Neural progenitor cell (in vitro differentiated cells): ENCODE results near the gene NAA35. TPM values are rescaled to one million over a fixed set of nuclear protein-coding genes. Genes with fewer than 3 reads are reported as not detected.

Source experiments
- DNase-seq: peaks from one replicate; pipeline ENCODE4 v3.0.0-alpha.2; 2016; ENCODE audit warnings: low spot score
- H2AFZ ChIP-seq: fragments of 200-600 bp; sonication (generic); replicated peaks from 2 replicates; pipeline ENCODE4 v1.6.1; 2016; ENCODE audit warnings: antibody characterized with exemption
- H3F3A ChIP-seq: fragments of 200-600 bp; sonication (generic); 2 replicates; pipeline ENCODE4 v1.6.1; 2016; ENCODE audit warnings: antibody characterized with exemption, low read depth
- H3K27ac ChIP-seq: fragments of 200-600 bp; sonication (generic); 2 replicates; pipeline ENCODE4 v1.5.1; 2016; ENCODE audit warnings: mild to moderate bottlenecking
- H3K27me3 ChIP-seq: fragments of 200-600 bp; sonication (generic); 2 replicates; pipeline ENCODE4 v1.6.1; 2016; ENCODE audit warnings: mild to moderate bottlenecking, moderate library complexity
- H3K36me3 ChIP-seq: fragments of 200-600 bp; sonication (generic); 2 replicates; pipeline ENCODE4 v1.5.1; 2016
- H3K4me1 ChIP-seq: fragments of 200-600 bp; sonication (generic); 2 replicates; pipeline ENCODE4 v1.6.1; 2016; ENCODE audit warnings: mixed run types
- H3K4me2 ChIP-seq: fragments of 200-600 bp; sonication (generic); 2 replicates; pipeline ENCODE4 v1.6.1; 2016
- H3K4me3 ChIP-seq: fragments of 200-600 bp; sonication (generic); 2 replicates; pipeline ENCODE4 v1.5.1; 2016
- H3K79me2 ChIP-seq: fragments of 200-600 bp; sonication (generic); 2 replicates; pipeline ENCODE4 v1.6.1; 2016; ENCODE audit warnings: low read depth
- H3K9ac ChIP-seq: fragments of 200-600 bp; sonication (generic); 2 replicates; pipeline ENCODE4 v1.6.1; 2016
- H3K9me3 ChIP-seq: fragments of 200-600 bp; sonication (generic); 2 replicates; pipeline ENCODE4 v1.5.1; 2016; ENCODE audit warnings: low read depth
- H4K20me1 ChIP-seq: fragments of 200-600 bp; sonication (generic); 2 replicates; pipeline ENCODE4 v1.6.1; 2016; ENCODE audit warnings: low read depth
- H3K27ac Mint-ChIP-seq: 3 replicates; pipeline ENCODE4 v1.8.0; 2021; ENCODE audit warnings: mixed read lengths
- H3K27me3 Mint-ChIP-seq: 2 replicates; pipeline ENCODE4 v1.8.0; 2022; ENCODE audit warnings: low read depth, mild to moderate bottlenecking, inconsistent platforms, moderate library complexity, mixed read lengths; ENCODE audit not compliant: insufficient read depth
- H3K36me3 Mint-ChIP-seq: 3 replicates; pipeline ENCODE4 v1.8.0; 2021; ENCODE audit warnings: mixed read lengths
- H3K4me1 Mint-ChIP-seq: 3 replicates; pipeline ENCODE4 v1.8.0; 2021; ENCODE audit warnings: mixed read lengths
- H3K4me3 Mint-ChIP-seq: 3 replicates; pipeline ENCODE4 v1.8.0; 2021; ENCODE audit warnings: mild to moderate bottlenecking, moderate library complexity, mixed read lengths
- H3K9me3 Mint-ChIP-seq: 3 replicates; pipeline ENCODE4 v1.8.0; 2020; ENCODE audit warnings: mixed read lengths
- CTCF ChIP-seq: fragments of 200-600 bp; sonication (generic); IDR thresholded peaks from 2 replicates; pipeline ENCODE4 v1.5.1; 2017; ENCODE audit warnings: antibody characterized with exemption, mild to moderate bottlenecking
- EZH2 ChIP-seq: fragments of 200-600 bp; sonication (generic); IDR thresholded peaks from 2 replicates; pipeline ENCODE4 v1.6.1; 2017; ENCODE audit warnings: antibody characterized with exemption, mild to moderate bottlenecking, moderate library complexity
- EZH2phosphoT487 ChIP-seq: fragments of 200-600 bp; sonication (generic); IDR thresholded peaks from 2 replicates; pipeline ENCODE4 v1.6.1; 2017; ENCODE audit warnings: antibody characterized with exemption
- total RNA-seq: library from RNA; depleted of rRNA; stranded (reverse); fragments of >200 nt; gene quantifications from 2 replicates; pipeline ENCODE4 v1.2.3, GENCODE V29; 2015; ENCODE audit warnings: low replicate concordance

The NAA35 gene
- total RNA-seq, 1 donor from 2014 or later = 60.7 TPM

- H3K27ac Mint-ChIP-seq = no peak overlapping the region
- Histone ChIP-seq H3K9ac (no peak overlapping the region), H3K4me2 (no peak overlapping the region), H3K4me1 (no peaks in the 10 kb centered on the region), H3K36me3 (no peaks in the 10 kb centered on the region), H4K20me1 (peaks cover 14% of the 10 kb centered on the region), H3K9me3 (no peaks in the 10 kb centered on the region), H3F3A (no peaks in the 10 kb centered on the region), H3K4me3 (no peak overlapping the region), H2AFZ (no peak overlapping the region), H3K27me3 (no peaks in the 10 kb centered on the region), H3K79me2 (peaks cover 17% of the 10 kb centered on the region), H3K27ac (no peak overlapping the region)
- no peaks in the 10 kb centered on the region for H3K9me3 Mint-ChIP-seq
- H3K36me3 Mint-ChIP-seq = peaks cover 30% of the 10 kb centered on the region
- DNase-seq = no peak
- H3K4me1 Mint-ChIP-seq = peaks cover 4% of the 10 kb centered on the region
- H3K4me3 Mint-ChIP-seq = no peak overlapping the region
- peaks cover 6% of the 10 kb centered on the region for H3K27me3 Mint-ChIP-seq
- TF ChIP-seq EZH2 = no peak
- no peak for TF ChIP-seq CTCF
- no peak for TF ChIP-seq EZH2phosphoT487
Observed at GRCh38 chr9:86057491-86057890, 116.5 kb downstream of the NAA35 start.

GRCh38 chr9:86061972-86062739 is 121.2 kb downstream of the NAA35 start:
- H3K9ac ChIP-seq = no peak overlapping the region
- no peaks in the 10 kb centered on the region for H3K4me1 ChIP-seq
- H2AFZ ChIP-seq = no peak overlapping the region
- no peak overlapping the region for H3K4me3 Mint-ChIP-seq
- H3K36me3 ChIP-seq = no peaks in the 10 kb centered on the region
- H3K79me2 ChIP-seq = peaks cover 30% of the 10 kb centered on the region
- no peak overlapping the region for H3K4me3 ChIP-seq
- H3K27me3 ChIP-seq = no peaks in the 10 kb centered on the region
- DNase-seq = no peak
- TF ChIP-seq EZH2 (no peak), CTCF (no peak), EZH2phosphoT487 (no peak)
- H3F3A ChIP-seq = no peaks in the 10 kb centered on the region
- H3K4me1 Mint-ChIP-seq = peaks cover 12% of the 10 kb centered on the region
- peaks cover 38% of the 10 kb centered on the region for H4K20me1 ChIP-seq
- H3K9me3 Mint-ChIP-seq = no peaks in the 10 kb centered on the region
- H3K4me2 ChIP-seq = no peak overlapping the region
- peaks cover 6% of the 10 kb centered on the region for H3K27me3 Mint-ChIP-seq
- H3K27ac Mint-ChIP-seq = peak overlapping the region; percentile 48
- H3K9me3 ChIP-seq = no peaks in the 10 kb centered on the region
- no peak overlapping the region for H3K27ac ChIP-seq
- peaks cover 39% of the 10 kb centered on the region for H3K36me3 Mint-ChIP-seq

DNA sequence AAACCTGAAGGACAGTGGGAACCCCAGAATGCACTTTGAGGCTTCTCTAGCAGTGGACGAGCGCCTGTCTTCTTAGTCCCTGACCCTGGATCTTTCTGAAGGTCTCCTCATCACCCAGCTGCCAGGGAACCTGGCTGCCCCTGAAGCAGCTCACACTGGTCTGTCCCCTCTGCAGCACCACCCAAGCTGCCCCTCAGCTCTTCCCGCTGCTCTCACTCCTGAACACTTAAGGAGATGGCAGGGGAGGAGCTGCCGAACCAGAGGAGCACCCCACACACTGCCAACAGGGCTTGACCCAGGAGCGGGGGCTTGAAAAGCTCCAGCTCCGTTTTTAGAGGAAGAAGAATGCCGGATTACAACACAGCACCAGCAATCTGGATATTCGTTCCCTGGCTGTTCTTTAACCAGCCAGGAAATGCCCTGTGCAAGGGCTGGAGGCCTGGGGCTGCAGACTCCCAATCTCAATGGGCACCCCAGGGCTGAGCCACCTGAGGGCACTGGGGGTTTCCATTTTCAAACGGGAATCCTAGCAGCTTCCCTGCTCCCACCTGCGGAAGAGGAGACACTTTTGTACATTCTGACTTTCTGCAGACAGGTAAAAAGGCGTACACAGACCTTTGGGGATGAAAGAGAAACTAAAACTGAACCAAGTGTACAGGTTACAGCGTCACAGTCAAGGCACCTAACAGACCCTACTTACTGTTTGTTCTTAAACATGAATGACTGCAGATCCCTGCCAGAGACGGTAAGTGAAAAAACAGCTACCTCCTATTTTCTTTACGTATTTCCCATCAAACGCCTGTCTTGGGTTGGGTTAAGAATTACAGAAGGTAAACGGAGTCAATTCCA is 122.1 kb downstream of the NAA35 start:
- Mint-ChIP-seq H3K4me1 (peaks cover 12% of the 10 kb centered on the region), H3K27ac (no peak overlapping the region), H3K27me3 (peaks cover 6% of the 10 kb centered on the region), H3K4me3 (no peak overlapping the region), H3K9me3 (no peaks in the 10 kb centered on the region), H3K36me3 (peaks cover 44% of the 10 kb centered on the region)
- peaks cover 30% of the 10 kb centered on the region for H3K79me2 ChIP-seq
- TF ChIP-seq EZH2 (no peak), CTCF (no peak), EZH2phosphoT487 (no peak)
- no peaks in the 10 kb centered on the region for H3K36me3 ChIP-seq
- H3K4me1 ChIP-seq = no peaks in the 10 kb centered on the region
- no peak overlapping the region for H3K9ac ChIP-seq
- H3K4me2 ChIP-seq = no peak overlapping the region
- peaks cover 36% of the 10 kb centered on the region for H4K20me1 ChIP-seq
- H3K9me3 ChIP-seq = no peaks in the 10 kb centered on the region
- H2AFZ ChIP-seq = no peak overlapping the region
- no peak overlapping the region for H3K27ac ChIP-seq
- no peak for DNase-seq
- no peaks in the 10 kb centered on the region for H3K27me3 ChIP-seq
- no peaks in the 10 kb centered on the region for H3F3A ChIP-seq
- no peak overlapping the region for H3K4me3 ChIP-seq
